AG04449 (cell line): ENCODE results near the gene LHX2.

Experiments
- CTCF ChIA-PET: fragments of 350-600 bp; formaldehyde crosslinking; extraction: SDS; loops from one replicate; lab custom pipeline; 2021; ENCODE audit warnings: antibody characterized with exemption; lab: Yijun Ruan, JAX
- POLR2A ChIA-PET: fragments of 400-600, 350-600 bp; formaldehyde crosslinking; extraction: SDS; loops from one replicate; lab custom pipeline; 2020; ENCODE audit warnings: antibody characterized with exemption, inconsistent platforms; lab: Yijun Ruan, JAX
- DNase-seq: peaks from one replicate; pipeline ENCODE4 v3.0.0-alpha.2; 2010; ENCODE audit warnings: low read depth, low spot score
- H3K4me3 ChIP-seq: 2 replicates; pipeline ENCODE4 v1.5.1; 2011; ENCODE audit warnings: low read depth, mild to moderate bottlenecking, control low read depth, low read length
- TF ChIP-seq, protein P1 (sequence below): IDR thresholded peaks from one replicate; pipeline ENCODE4 v1.5.1; 2011; ENCODE audit warnings: mild to moderate bottlenecking, moderate library complexity, low read length, control low read depth, inconsistent platforms; ENCODE audit not compliant: insufficient read depth; ENCODE audit errors: missing control alignments

The LHX2 gene

DNA sequence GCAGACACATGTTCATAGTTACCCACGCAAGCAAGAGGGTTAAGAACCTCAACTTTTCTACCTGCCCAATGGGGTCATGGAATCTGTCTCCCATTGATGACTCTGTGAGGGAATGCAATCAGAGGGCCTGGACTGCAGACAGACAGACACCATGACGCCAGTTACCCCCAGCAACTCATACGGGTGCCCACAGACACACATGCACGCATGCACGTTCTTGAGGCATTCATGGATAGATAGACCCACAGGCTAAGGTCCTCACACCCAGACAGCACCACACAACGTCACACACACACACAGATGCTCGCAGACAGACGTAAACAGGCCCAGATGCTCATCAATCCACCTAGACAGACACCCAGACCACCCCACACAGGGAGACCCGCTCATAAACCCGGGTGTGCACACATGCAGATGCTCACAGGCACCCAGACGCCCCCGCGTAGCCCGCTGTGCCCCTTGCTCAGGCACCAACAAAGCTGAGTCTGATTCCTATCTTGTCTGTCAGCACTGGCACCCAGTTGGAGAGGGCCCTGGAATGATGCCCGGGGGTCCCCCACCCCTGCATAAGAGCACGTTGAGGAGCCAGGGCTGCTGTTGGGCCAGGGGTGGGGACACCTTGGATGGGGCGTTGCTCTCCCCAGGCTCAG lies 23.6 kb downstream of the LHX2 start:
- POLR2A ChIA-PET: no interaction called here
- CTCF ChIA-PET: no interaction called here
- H3K4me3 ChIP-seq: no peak overlapping the region
- TF ChIP-seq, protein P1, sequence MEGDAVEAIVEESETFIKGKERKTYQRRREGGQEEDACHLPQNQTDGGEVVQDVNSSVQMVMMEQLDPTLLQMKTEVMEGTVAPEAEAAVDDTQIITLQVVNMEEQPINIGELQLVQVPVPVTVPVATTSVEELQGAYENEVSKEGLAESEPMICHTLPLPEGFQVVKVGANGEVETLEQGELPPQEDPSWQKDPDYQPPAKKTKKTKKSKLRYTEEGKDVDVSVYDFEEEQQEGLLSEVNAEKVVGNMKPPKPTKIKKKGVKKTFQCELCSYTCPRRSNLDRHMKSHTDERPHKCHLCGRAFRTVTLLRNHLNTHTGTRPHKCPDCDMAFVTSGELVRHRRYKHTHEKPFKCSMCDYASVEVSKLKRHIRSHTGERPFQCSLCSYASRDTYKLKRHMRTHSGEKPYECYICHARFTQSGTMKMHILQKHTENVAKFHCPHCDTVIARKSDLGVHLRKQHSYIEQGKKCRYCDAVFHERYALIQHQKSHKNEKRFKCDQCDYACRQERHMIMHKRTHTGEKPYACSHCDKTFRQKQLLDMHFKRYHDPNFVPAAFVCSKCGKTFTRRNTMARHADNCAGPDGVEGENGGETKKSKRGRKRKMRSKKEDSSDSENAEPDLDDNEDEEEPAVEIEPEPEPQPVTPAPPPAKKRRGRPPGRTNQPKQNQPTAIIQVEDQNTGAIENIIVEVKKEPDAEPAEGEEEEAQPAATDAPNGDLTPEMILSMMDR: no peak
- DNase-seq: no peak

DNA sequence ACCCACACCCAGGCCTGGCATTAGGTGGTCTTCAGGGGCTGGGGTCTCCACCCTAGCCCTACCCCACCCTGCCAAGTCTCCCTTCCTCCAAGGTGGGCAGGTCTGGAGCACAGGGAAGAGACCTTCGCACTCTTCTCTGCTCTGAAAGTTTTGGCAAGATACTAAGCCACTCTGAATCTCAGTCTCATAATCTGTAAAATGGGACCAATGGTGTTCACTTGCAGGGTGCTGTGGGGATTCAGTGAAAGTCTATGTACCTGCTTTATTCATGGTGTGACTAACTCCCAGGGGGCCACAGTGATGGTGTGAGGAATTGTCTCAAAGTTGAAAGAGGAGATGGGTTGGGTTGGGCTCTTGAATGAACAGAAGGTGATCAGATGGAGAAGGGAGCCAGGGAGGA lies 25.0 kb downstream of the LHX2 start:
- TF ChIP-seq, protein P1: no peak
- H3K4me3 ChIP-seq: no peak overlapping the region
- no peak for DNase-seq
- CTCF ChIA-PET: no interaction called here
- POLR2A ChIA-PET: no interaction called here

DNA sequence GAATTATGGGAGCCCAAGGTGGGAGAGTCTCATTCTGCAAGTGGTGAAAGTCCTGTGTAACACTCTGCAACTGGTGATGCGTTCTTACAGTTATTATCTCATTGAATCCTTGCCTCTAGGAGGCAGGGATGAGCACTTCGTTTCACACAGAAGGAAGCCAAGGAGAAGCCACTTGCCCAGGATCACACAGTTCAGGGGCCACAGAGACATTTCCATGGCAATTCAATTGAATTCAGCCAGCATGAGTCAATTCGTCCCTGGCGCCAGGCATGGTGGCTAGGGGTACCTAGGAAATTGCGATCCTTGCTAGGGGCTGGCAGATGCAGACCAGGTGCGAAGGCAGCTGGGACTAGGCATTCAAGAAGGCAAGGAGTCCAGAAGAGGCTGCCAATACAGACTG lies 26.2 kb downstream of the LHX2 start:
- TF ChIP-seq, protein P1: no peak
- DNase-seq: no peak
- no peak overlapping the region for H3K4me3 ChIP-seq
- CTCF ChIA-PET: interaction anchor here (1.6 to 6.1 kb wide), 2 partner anchors 17 to 313 kb away, joined by 10 to 122 read pairs; no protein-coding TSS in a partner anchor
- POLR2A ChIA-PET: no interaction called here

DNA sequence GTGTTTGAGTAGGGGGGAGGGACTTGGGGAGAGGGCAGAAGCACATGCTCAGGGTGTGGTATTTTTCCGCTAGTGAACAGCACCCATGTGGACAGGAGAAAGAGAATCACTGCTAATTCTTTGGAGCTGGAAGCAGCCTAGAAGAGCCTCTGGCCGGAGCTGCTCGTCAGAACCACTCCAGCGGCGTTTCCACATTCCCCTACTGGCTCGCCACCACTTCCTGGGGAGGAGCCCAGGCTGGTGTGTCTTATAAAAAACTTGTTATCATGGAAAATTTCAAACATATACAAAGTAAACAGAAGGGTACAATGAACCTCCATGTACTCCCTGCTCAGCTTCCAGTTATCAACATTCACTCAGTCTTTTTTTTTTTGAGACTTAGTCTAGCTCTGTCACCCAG lies 26.7 kb downstream of the LHX2 start:
- no peak for DNase-seq
- TF ChIP-seq, protein P1: no peak
- POLR2A ChIA-PET: no interaction called here

DNA sequence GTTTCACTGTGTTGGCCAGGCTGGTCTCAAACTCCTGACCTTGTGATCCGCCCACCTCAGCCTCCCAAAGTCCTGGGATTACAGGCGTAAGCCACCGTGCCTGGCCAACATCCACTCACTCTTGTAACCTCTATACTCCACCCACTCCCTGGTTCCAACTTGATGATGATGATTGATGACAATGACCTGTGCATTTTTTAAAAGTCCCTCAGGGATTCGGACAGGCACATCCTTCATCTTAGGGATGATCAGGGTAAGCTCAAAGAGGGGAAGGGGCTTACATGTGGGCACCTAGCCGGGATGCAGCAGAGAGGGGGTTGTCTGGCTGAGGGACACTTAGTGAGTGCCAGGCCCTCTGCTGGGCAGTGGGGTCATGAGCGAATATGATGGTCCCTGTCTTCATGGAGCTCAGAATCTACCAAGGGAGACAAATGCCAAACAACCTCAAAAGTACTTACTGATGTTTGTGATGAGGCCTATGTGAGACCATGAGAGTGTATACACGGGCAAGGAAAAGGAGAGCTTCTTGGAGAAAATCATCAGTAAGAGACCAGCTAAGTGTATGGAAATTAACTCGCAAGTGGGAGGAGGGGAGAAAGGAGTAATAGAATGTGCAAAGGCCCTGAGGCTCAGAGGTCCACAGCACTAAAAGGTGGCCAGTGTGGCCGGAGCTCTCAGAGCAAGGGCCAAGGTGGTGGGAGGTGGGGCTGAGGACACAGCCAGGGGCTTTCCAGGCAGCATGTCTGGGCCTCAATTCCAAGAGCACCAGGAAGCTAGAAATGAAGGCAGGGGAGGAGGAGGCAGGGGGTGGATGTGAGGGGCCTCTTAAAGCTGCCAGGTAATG lies 27.4 kb downstream of the LHX2 start:
- TF ChIP-seq, protein P1: peak; percentile 2
- ChIA-PET CTCF (interaction anchor here (0.9 to 6.1 kb wide), 11 partner anchors 8 to 616 kb away, joined by 3 to 122 read pairs (median 4); no protein-coding TSS in a partner anchor), POLR2A (no interaction called here)
- H3K4me3 ChIP-seq: no peak overlapping the region
- DNase-seq: no peak

More for the DNA sequence above, 26.7 kb downstream of the LHX2 start:
- CTCF ChIA-PET: interaction anchor here (1.4 to 6.1 kb wide), 4 partner anchors 16 to 370 kb away, joined by 3 to 122 read pairs (median 8); no protein-coding TSS in a partner anchor
- H3K4me3 ChIP-seq: no peak overlapping the region
